Amniotic epithelial cell (primary cell): ENCODE results near the gene BCL6B.
A peak's percentile ranks its signal among the peaks of the same experiment; 100 is the strongest.
"Not testable (repeated sequence)": the region's sequence is repeated elsewhere in the genome, so short reads cannot be mapped to it uniquely, and the experiment has no call there.

ENCODE experiments used
- DNase-seq: peaks from one replicate; pipeline ENCODE4 v3.0.0-alpha.2; 2010; ENCODE audit warnings: low read depth

BCL6B gene

DNA sequence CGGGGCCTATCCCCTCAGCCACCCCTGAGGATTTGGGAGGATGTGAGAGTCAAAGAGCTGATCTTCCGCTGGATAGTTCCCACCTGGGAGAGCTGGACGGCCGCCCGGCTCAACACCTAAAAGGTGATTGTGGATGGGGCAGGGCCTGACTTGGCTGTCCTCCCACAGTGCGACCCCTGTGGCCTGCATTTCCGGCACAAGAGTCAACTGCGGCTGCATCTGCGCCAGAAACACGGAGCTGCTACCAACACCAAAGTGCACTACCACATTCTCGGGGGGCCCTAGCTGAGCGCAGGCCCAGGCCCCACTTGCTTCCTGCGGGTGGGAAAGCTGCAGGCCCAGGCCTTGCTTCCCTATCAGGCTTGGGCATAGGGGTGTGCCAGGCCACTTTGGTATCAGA lies 4.5 kb downstream of the BCL6B start:
- no peak for DNase-seq

DNA sequence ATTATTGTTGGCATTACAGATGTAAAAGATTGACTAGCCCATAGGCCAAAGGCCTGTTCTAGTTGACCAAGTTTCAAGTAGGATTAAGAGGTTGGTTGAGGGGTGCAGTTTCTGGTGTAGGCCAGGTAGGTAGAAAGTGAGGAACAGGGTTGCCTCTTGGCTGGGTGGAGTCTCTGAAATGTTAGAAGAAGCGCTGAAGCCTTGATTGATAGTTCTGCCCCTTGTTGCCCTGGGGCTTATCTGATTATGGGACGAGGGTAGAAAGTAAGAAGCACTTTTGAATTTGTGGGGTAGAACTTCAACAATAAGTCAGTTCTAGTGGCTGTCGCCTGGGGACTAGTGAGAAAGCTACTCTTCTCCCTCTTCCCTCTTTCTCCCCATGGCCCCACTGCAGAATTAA lies 6.2 kb downstream of the BCL6B start:
- no peak for DNase-seq

- no peak for DNase-seq
Measured at GRCh38 chr17:7029659-7030058, 6.8 kb downstream of the BCL6B start.

DNA sequence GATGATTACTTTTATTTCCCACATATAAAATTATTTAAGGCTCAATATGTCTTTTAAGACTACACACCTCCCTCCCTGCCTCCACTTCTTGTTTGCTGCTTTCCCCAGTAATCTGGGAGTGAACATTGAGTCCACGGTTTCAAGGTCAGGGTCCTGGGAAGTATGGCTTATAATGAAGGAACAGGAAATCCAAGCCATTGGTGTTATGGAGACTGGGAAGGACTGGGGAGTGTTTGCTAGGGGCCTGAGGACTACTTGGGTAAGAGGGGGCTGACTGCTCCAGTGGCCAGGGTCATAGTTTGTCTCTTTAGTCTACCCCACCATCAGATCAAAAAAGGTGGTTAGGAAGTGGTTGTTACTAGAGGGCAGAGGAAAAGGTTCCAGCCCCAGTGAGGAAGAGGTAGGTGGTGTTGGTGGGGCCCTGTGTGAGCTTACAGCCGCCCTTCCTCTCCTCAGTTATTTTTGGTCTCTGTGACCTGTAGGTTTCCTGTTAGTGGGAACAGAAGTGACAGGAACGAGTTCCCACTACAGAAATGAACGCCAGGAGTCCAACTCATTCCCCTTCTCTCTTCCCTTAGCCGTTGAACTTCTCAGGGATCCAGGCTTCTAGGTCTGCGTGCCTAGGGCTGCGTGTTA lies 12.2 kb downstream of the BCL6B start:
- no peak for DNase-seq

DNA sequence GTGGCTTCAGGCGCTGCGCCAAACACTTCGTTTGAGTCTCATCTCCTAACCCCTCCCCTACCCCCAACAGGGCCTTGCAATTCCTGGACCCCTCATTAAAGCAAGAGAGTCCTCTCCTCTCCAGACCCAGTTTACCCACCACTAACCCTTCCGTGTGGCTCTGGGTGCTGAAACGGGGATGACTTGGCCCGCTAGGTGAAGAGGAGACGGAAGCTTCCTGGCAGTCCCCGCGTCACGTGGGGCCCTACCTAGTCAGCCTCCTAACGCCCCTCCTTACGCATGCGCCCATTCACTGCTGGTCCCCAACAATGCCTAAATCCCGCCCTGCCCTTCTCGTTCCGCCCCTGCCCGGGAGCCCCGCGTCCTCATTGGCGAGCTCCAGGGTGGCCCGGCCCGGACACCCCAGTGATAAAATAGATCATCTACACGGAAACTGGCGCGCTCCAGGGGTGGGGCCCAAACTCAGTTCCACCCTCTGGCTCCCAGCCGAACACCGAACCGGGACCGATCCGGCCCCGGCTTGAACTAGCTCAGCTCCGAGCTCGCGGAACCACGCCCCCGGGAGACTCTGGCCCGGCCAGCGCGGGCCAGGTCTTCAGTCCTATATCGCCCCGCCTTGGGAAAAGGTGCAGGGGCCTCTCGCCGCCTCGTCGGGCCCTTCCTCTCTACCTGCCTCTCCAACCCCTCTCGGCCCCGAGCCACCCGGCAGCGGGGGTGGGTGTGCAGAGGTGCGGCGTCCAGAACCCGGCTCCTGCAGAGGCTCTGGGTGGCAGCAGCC lies 12.9 kb downstream of the BCL6B start, which contains the start of gene SLC16A13:
TSS of gene SLC16A13 (plus strand) at position 425 of the 778 bp plus-strand sequence. CDS start 368 bp downstream, outside the sequence.
- peak; percentile 92 for DNase-seq

- DNase-seq = no peak
Measured at GRCh38 chr17:7038025-7038862, 15.4 kb downstream of the BCL6B start.

DNA sequence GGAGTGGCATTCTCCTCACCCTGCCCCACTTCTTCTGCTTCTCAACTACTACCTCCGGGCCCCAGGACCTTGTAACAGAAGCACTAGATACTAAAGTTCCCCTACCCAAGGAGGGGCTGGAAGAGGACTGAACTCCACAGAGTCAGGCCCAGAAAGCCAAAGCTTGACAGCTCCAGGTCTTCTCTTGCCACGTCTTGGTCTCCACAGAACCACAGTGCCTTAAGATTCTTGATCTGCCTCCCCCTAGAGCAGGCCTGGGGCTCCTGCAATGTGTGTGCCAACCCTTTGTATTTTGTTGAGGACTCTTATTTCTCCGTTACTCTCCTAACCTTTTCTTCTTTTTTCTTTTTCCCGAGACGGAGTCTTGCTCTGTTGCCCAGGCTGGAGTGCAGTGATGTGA lies 17.0 kb downstream of the BCL6B start:
- no peak for DNase-seq

DNA sequence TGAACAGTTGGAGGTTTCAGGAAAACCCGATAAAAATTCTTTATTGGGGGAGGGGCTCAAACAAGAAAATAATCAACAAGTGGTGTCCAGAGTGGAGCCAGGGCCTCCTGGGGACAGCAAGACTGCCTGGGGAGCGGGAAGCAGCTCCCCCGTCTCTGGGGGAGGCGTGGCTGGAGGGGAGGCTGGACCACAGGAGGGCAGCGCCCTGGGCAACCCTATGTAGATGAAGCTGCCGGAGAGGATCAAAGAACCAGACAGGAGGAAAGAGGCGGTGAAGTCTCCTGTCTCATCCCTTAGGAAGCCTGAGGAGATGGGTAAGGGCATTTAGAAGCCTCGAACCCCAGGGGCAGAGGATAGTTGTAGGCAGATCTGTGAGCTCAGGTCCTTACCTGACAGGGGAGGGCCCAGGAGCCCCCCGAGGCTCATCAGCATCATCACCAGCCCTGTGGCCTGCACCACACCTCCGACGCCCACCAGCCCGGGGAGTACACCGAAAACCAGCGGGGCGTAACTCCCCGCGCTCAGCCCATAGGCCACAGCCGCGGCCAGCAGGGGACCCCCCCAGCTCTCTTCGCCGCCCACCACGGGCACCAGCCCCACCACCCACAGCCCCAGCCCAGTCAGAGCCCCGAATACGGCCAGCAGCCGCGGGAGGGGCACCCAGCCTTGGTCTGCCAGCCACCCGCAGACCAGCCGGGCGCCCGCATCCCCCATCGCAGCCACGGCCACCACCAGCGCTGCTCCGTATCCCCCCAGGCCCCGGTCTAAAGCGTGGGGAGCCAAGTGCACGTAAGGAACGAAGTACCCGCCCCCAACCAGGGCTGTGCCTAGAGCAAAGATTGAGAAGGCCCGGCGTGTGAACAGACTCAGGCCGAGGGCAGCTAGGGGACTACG lies 19.0 kb downstream of the BCL6B start:
- DNase-seq = no peak

DNA sequence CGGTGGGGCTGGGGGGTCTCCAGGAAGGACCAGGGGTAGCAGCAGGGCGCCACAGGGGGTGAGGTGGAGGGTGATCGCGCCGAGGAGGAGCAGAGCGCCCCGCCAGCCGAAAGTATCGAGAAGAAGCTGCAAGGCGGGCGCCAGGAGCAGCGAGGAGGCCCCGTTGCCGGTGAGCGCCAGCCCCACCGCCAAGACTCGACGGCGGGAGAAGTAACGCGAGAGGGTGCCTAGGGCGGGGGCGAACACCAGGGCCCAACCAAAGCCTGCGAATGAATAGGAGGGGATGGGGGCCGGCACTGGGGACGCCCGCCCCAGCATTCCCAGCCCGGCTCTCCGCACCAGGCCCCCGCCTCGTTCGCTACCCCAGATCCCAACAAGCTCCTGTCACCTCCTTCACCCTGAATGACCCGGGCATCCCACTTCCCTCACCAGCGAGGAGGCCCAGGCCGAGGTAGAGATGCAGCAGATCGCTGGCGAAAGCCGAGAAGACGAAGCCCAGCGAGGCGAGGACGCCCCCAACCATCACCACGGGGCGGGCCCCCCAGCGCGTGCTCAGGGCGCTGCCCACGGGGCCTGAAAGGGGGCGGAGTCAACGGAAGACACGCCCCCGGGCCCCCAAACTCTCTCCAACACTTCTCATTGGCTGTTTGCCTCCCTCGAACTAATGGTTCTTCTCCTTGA lies 19.8 kb downstream of the BCL6B start:
- no peak for DNase-seq

DNA sequence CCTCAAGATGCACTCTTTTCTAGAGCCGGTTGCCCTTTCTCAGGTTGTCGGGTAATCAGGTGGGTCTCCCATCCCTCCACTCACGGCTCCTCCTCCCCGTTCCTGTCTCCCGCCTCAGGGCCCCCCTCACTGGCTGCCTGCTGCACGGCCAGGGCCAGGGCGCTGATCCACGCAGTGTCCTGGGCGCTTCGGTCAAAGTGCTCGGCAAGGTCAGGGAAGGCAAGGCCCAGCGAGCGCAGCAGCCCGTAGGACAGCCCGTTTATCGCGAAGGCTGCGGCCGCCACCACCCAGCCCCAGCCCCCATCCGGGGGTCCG lies 20.3 kb downstream of the BCL6B start:
- no peak for DNase-seq

DNA sequence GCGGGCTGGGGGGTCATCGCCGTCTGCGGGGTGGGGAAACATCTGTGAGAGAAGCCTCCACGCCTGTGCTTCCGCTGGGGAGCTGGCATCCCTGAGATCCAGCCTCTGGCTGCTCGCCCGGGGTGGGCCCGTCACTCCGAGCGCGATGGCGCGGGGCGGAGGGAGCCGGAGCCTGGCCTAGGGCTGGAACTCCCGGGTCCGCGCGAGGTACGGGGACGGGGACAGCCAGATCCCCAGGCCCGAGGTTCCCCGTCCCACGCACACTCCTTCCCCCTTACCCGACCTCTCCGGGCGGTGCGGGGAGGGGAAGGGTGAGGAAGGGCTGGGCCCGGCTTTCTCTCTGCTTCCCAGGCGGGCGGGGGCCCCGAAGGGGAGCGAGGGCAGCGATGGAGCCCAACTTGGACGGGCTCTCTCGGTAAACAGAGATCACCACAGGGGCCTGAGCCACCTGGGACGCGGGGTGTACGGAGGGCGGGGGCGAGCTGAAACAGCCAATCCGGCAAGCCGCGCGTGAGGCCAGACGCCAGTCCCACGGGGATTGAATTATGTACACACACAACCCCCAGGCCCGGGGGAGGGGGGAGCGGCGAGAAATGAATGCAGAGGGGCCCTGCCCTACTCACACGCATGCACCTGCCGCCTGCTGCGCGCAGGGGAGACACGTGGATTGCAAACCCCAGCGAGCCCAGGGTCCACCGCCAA lies 20.8 kb downstream of the BCL6B start, which contains the start of gene SLC16A11:
TSS of gene SLC16A11 (minus strand) at position 596 of the 702 bp plus-strand sequence. CDS start at position 17, 579 bp downstream.
- DNase-seq = no peak

DNA sequence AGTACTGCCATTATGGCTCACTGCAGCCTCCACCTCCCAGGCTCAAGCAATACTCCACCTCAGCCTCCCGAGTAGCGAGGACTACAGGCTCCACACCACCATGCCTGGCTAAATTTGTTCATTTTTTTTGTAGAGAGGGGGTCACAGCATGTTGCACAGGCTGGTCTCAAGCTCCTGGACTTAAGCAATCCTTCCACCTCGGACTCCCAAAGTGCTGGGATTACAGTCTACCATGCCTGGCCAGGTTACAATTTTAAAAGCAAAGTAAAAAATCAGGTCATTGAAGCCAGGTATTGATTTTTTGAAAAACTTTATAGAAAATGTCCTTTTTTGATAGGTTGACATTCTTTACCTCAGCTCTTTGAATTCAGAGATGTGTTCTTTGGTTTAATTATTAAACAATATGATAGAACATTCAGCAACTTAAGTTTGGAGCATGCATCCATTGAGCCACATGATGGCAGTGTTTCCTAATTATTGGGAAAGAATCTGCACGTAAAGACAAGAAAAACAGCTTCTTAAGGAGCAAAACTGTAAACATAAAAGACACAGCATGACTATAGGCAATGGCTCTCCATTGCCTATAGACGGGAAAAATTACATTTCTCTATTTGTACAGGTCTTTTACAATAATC lies 22.8 kb downstream of the BCL6B start:
- peak; percentile 83 for DNase-seq

DNA sequence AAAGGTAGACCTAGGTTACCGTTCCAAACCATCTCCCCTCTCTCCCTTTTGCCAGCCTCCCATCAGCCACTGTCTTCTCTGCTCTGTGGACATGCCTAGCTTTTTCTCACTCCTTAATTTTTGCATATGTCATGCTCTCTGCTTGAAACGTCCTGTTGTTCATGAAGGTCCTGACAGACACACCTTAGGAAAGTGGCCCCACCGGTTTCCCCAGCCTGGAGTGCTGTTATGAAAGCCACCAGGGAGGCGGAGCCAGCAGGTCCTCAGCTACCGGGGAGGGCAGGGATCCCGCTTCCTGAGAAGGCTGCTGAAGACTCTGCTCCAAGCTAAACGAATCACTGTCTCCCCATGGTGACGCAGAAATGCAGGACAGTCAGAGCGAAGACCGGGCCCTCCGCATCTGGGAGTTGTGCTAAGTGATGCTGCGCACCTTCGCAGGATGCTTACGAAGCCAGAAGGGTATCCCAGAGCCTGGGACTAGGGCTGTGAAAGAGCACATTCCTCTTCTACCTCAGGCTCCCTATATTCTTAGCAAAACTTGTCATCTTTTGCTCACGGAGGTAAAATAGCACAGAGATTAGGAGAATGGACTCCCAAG lies 23.4 kb downstream of the BCL6B start:
- no peak for DNase-seq

- peak; percentile 62 for DNase-seq
Measured at GRCh38 chr17:7046725-7047397, 24.0 kb downstream of the BCL6B start.

GRCh38 chr17:7047566-7047965 lies 24.7 kb downstream of the BCL6B start:
- no peak for DNase-seq

DNA sequence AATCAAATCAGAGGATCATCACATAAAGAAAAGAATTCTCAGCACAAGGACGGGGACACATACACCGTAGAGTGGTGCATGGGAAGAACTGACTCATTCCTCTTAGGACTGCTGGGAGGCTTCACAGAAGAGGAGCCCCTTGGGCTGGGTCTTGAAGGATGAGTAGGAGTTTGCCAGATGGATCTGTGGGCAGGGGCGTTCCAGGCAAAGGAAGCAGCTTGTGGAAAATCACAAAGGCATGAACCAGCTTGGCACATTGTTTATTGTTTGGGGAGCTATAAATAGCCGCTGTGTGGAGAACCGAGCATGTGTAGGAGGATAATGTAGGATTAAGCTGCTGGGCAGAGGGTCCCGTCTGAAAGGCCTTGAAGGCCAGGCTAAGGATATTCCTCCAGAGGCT lies 26.1 kb downstream of the BCL6B start:
- DNase-seq = no peak

DNA sequence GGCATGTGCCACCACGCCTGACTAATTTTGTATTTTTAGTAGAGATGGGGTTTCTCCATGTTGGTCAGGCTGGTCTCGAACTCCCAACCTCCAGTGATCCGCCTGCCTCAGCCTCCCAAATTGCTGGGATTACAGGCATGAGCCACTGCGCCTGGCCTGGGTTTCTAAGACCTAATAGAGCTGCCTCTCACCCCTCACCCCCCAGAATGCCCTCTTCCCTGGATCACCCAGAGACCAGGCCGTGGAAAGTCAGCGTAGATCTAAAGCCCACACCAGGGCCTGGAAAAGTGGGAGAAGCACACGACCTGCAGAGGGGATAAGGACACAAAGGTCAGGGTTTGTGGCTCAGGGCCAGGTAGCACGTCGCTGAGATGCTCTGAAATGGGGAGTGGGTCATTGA lies 27.7 kb downstream of the BCL6B start:
- not testable (repeated sequence) for DNase-seq

DNA sequence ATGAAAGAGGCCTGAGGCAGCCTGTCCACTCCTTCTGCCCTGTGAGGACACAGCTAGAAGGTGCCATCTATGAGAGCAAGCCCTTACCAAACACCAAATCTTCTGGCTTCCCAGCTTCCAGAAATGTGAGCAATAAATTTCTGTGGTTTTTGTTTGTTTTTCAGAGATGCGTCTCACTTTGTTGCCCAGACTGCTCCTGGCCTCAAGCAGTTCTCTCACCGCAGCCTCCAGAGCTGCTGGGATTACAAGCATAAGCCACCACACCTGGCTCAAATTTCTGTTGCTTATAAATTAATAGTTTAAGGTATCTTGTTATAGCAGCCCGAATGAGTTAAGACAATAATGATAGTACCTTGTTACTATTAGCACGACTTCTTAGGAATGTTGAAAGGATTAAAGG lies 33.5 kb downstream of the BCL6B start:
- DNase-seq = peak; percentile 71

- DNase-seq = peak; percentile 70
Measured at GRCh38 chr17:7058831-7059447, 36.1 kb downstream of the BCL6B start.
